GM18517 (cell line): ENCODE results near the gene AGTR1.
"Not testable (repeated sequence)": the region's sequence is repeated elsewhere in the genome, so short reads cannot be mapped to it uniquely, and the experiment has no call there.

Source experiments
- ATAC-seq: cut with Tn5 transposase; IDR thresholded peaks from one replicate; pipeline ENCODE4 v1.9.1; 2021; ENCODE audit warnings: mild to moderate bottlenecking, moderate library complexity; ENCODE audit not compliant: unreplicated experiment

Gene AGTR1

DNA sequence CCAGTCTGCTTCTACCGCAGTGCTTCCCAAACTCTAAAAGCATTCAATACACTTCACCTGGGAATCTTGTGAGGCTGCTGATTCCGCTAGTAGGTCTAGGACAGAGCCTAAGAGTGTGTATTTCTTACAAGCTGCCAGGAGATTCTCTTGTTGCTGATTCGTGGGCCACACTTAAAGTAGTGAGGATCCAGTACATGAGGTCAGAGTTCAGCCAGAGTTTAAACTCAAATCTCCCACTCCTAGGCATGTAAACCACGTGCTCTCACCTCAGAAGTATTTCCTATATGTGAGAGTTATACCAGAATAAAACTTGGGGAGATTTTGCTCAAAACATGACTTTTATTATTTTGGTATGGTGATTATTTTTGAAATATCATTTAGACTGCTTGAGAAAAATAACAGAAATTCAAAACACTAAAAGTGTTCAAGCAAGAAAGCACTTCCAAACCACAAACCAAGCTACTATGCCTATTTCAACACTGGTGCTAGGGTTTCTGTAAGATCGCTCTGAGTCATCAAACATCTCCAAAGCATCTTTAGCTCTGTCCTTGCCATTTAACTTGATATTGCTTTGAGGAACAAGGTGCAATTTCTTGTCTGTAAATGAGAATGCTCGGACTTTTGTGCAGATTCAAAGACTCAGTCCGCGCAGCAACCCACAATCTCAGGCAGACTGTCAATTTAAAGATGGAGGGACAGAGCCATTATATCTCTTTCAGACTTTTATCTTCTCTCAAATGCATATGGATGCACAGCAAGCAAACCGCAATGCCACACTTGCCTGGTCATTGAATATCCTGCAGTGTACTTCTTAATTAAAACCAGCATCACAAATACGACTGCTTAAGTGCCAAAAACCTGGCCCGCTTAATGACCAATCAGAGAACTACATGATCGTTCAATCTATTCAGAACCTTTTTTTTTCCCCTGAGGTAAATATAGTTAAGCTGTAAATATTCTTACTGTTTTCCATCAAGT lies 59.8 kb downstream of the AGTR1 start:
- ATAC-seq: no peak

- no peak for ATAC-seq
Measured at GRCh38 chr3:148758303-148758884, 60.7 kb downstream of the AGTR1 start.

DNA sequence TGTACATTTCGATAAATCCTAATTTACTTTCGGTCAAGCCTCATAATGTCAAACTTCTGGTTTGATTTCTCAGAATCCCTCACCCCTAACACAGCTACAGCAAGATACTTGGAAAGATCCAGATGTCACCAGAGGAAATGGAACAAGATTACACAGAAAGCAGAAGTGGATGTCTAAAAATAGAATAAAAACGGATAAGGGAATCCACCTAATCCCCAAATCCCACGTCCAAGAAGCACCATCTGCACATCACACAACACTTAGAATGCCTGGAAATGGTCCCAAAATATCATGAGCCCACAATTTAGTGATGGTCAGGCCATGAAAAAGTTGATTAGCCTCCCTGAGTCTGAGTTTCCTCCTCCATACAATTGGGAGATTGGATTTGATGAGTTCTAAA lies 61.7 kb downstream of the AGTR1 start:
- no peak for ATAC-seq

GRCh38 chr3:148763156-148763680 lies 65.5 kb downstream of the AGTR1 start:
- ATAC-seq: no peak

- no peak for ATAC-seq
Measured at GRCh38 chr3:148763986-148764935, 66.6 kb downstream of the AGTR1 start.

DNA sequence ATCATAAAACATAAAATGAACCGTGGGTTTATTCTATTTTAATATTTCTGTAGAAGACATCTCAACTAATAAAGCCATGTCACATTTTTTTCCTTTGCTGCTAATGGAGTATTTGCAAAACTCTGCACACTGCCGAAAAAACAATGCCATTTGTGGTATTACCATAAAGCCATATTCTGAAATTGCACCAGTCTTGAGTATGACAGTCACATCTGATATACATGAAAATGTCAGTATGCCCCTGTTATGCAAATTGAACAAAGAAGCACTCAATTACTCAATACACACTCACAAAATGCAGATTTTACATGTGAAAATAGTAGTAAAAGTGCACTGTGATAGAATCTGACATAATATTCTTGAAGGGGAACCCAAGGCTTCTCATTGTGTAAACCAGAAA lies 74.7 kb downstream of the AGTR1 start:
- ATAC-seq: no peak

- ATAC-seq: no peak
Measured at GRCh38 chr3:148772835-148773234, 75.1 kb downstream of the AGTR1 start.

GRCh38 chr3:148773805-148774204 lies 76.1 kb downstream of the AGTR1 start:
- no peak for ATAC-seq

DNA sequence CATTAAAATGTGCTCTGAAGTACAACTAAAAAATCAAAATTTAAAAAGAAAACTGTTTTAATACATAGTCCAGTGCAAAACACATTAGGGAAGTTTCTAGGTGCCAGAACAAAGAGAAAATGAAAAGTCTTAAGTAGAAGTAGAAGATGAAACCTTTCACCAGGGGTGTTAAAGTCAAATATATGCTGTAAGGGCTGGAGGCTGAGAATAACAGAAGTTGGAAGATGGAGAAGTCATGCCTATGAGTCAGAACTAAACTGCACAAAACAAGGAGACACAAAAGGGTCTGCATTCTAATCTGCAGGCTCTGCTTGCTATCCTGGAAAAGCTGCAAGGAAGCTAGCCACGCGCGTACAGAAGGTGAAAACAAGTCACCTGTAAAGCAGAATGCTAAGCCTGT lies 81.2 kb downstream of the AGTR1 start:
- no peak for ATAC-seq

DNA sequence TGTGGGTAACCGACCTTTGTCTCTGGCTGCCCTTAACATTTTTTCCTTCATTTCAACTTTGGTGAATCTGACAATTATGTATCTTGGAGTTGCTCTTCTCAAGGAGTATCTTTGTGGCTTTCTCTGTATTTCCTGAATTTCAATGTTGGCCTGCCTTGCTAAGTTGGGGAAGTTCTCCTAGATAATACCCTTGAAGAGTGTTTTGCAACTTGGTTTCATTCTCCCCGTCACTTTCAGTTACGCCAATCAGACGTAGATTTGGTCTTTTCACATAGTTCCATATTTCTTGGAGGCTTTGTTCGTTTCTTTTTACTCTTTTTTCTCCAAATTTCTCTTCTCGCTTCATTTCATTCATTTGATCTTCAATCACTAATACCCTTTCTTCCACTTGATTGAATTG lies 87.3 kb downstream of the AGTR1 start:
- ATAC-seq: not testable (repeated sequence)

GRCh38 chr3:148786159-148786558 lies 88.5 kb downstream of the AGTR1 start:
- not testable (repeated sequence) for ATAC-seq

GRCh38 chr3:148789146-148789545 lies 91.4 kb downstream of the AGTR1 start:
- no peak for ATAC-seq

- no peak for ATAC-seq
Measured at GRCh38 chr3:148789906-148790305, 92.2 kb downstream of the AGTR1 start.

DNA sequence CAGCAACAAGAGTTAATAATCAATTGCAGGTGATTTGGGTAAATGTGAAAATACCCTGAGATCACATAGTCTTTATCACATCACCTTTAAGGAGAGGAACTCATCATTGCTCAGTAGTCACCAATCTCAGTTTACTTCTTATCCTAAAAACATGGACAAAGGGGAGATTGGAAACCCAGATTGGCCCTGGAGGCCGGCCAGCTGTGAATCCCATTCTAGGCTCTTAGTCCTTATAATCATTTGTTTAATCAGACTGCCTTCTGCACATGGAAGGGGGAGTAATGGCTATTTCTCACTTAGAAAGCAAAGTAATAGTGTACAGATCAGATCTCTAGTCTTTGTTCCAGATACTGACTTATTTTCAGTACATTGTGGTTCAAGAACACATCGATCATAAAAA lies 92.7 kb downstream of the AGTR1 start:
- ATAC-seq: no peak

GRCh38 chr3:148790851-148791735 lies 93.4 kb downstream of the AGTR1 start:
- ATAC-seq: no peak

DNA sequence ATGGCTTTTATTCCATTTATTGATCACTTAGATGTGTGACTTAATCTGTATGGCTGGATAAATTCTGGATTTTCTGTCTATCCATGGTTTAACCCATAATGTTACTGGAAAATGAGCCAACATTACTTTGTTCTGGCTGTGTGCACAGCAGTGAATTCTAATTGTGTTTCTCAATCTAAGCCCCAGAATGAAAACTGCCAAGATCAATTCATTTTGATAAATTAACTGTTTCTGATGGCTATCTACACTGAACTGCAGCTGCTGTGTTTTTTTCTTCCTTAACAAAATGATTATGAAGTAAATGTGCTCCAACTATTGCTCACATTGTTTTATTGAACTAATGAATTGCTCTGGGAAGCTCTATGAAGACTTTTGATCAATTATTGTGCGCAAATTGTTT lies 94.2 kb downstream of the AGTR1 start:
- no peak for ATAC-seq

DNA sequence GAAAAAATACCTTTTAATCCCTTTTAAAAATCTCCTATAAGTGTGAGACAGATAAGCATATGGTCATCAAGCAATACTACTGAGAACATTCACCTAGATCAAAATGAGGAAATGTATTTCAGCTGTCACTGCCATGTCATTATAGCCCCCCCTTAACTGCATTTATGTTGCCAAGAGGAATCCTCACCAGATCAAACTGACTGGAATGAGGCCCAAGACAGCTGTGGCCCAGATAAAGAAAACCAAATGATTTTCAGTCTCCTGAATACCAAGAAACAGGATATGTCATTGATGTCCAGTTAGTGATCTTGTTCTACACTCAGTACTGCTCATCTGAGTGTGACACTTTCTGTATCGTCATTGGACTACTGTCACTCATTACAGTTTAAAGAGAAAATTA lies 94.8 kb downstream of the AGTR1 start:
- no peak for ATAC-seq
